CD14-positive monocyte (primary cell): Measurements from ENCODE around the gene RNF181. TPM values are rescaled to one million over a fixed set of nuclear protein-coding genes. Genes with fewer than 3 reads are reported as not detected.

ENCODE experiments used
- DNase-seq, 3 donors: peaks; one replicate each; pipeline ENCODE4 v3.0.0-alpha.2; 2011 to 2022
- H2AFZ ChIP-seq: 2 replicates; pipeline ENCODE4 v1.6.0; 2012; ENCODE audit warnings: mild to moderate bottlenecking, low read depth, low read length, inconsistent platforms; ENCODE audit not compliant: insufficient read depth, poor library complexity, severe bottlenecking
- H3K27ac ChIP-seq, 2 donors: 1 replicate in 1 of 2; 2 replicates in 1 of 2; pipeline ENCODE4 v1.5.1; 2012 to 2013; ENCODE audit warnings: low read length in 2 of 2, control low read depth in 1 of 2, inconsistent platforms in 1 of 2, low read depth in 1 of 2, mild to moderate bottlenecking in 1 of 2
- H3K27me3 ChIP-seq, 2 donors: one replicate each; pipeline versions ENCODE4 v1.6.0 to v1.6.1; 2011 to 2013; ENCODE audit warnings: low read length in 2 of 2; ENCODE audit not compliant: control insufficient read depth in 2 of 2, insufficient read depth in 2 of 2
- H3K36me3 ChIP-seq, 2 donors: replicated peaks in 1 of 2; 1 replicate in 1 of 2; 2 replicates in 1 of 2; pipeline versions ENCODE4 v1.5.1 to v1.6.1; 2012 to 2013; ENCODE audit warnings: low read length in 2 of 2, control low read depth in 1 of 2, inconsistent platforms in 1 of 2, mild to moderate bottlenecking in 1 of 2; ENCODE audit not compliant: insufficient read depth in 2 of 2, control insufficient read depth in 1 of 2
- H3K4me1 ChIP-seq, 2 donors: 1 replicate in 1 of 2; 2 replicates in 1 of 2; pipeline versions ENCODE4 v1.5.1 to v1.6.1; 2012 to 2013; ENCODE audit warnings: low read length in 2 of 2, control low read depth in 1 of 2, inconsistent platforms in 1 of 2, mild to moderate bottlenecking in 1 of 2, moderate library complexity in 1 of 2; ENCODE audit not compliant: insufficient read depth in 2 of 2, control insufficient read depth in 1 of 2
- H3K4me2 ChIP-seq: replicated peaks from 2 replicates; pipeline ENCODE3; 2012; ENCODE audit warnings: low read length, moderate library complexity, mild to moderate bottlenecking; ENCODE audit not compliant: poor library complexity, severe bottlenecking; ENCODE audit errors: extremely low read depth
- H3K4me3 ChIP-seq, 3 experiments: fragments of 200-600 bp in 1 of 3; sonication (generic) in 1 of 3; replicated peaks in 1 of 3; 1 replicate in 2 of 3; 2 replicates in 1 of 3; pipeline ENCODE4 v1.5.1; 2011 to 2013; ENCODE audit warnings: low read length in 3 of 3, mild to moderate bottlenecking in 3 of 3, control low read depth in 2 of 3, low read depth in 2 of 3, inconsistent platforms in 1 of 3, moderate library complexity in 1 of 3
- H3K79me2 ChIP-seq: 2 replicates; pipeline ENCODE4 v1.6.0; 2012; ENCODE audit warnings: mild to moderate bottlenecking, control low read depth, inconsistent platforms, low read length, moderate library complexity; ENCODE audit not compliant: insufficient read depth
- H3K9ac ChIP-seq: 2 replicates; pipeline ENCODE4 v1.6.0; 2017; ENCODE audit warnings: low read length, mild to moderate bottlenecking; ENCODE audit not compliant: insufficient read depth, poor library complexity, severe bottlenecking
- H3K9me3 ChIP-seq, 2 donors: replicated peaks in 1 of 2; 1 replicate in 1 of 2; 2 replicates in 1 of 2; pipeline versions ENCODE4 v1.5.1 to v1.6.1; 2012 to 2013; ENCODE audit warnings: low read length in 2 of 2, control low read depth in 1 of 2; ENCODE audit not compliant: control insufficient read depth in 1 of 2, insufficient read depth in 1 of 2
- H4K20me1 ChIP-seq: 2 replicates; pipeline ENCODE4 v1.6.0; 2012; ENCODE audit warnings: mild to moderate bottlenecking, low read length, control low read depth, moderate library complexity; ENCODE audit not compliant: insufficient read depth
- H3K27ac Mint-ChIP-seq, 7 donors: one replicate each; pipeline ENCODE4 v1.8.0; 2020; ENCODE audit warnings: mild to moderate bottlenecking in 7 of 7, mixed read lengths in 7 of 7, moderate library complexity in 6 of 7, inconsistent platforms in 2 of 7
- H3K27me3 Mint-ChIP-seq, 3 donors: one replicate each; pipeline ENCODE4 v1.8.0; 2021 to 2022; ENCODE audit warnings: low read depth in 3 of 3, mild to moderate bottlenecking in 3 of 3, mixed read lengths in 3 of 3, moderate library complexity in 3 of 3, inconsistent platforms in 1 of 3
- H3K36me3 Mint-ChIP-seq, 2 donors: one replicate each; pipeline ENCODE4 v1.8.0; 2020; ENCODE audit warnings: mixed read lengths in 2 of 2, inconsistent platforms in 1 of 2, mild to moderate bottlenecking in 1 of 2
- H3K4me1 Mint-ChIP-seq: one replicate; pipeline ENCODE4 v1.8.0; 2020; ENCODE audit warnings: mild to moderate bottlenecking, mixed read lengths
- H3K4me3 Mint-ChIP-seq, 2 donors: one replicate each; pipeline ENCODE4 v1.8.0; 2020; ENCODE audit warnings: mild to moderate bottlenecking in 2 of 2, mixed read lengths in 2 of 2, moderate library complexity in 1 of 2
- H3K9me3 Mint-ChIP-seq, 7 donors: one replicate each; pipeline ENCODE4 v1.8.0; 2020 to 2022; ENCODE audit warnings: mixed read lengths in 7 of 7, mild to moderate bottlenecking in 6 of 7, moderate library complexity in 6 of 7, inconsistent platforms in 2 of 7
- CTCF ChIP-seq: fragments of 200-600 bp; IDR thresholded peaks from one replicate; pipeline ENCODE4 v1.8.0; 2022; ENCODE audit warnings: antibody characterized with exemption, mild to moderate bottlenecking
- WGBS: methylation state at CpG from one replicate; pipeline ENCODE4 v1.1.5; 2013; ENCODE audit warnings: missing lambda C conversion rate; ENCODE audit not compliant: insufficient coverage; 5-methylcytosine and 5-hydroxymethylcytosine counted together
- intact Hi-C, 2 donors: fragments of 100-400 bp; cut with micrococcal nuclease; formaldehyde crosslinking; loops; one replicate each; pipeline versions ENCODE4 v1.15.0 to v1.15.1; 2023
- polyA plus RNA-seq, 3 donors: library from polyadenylated mRNA; depleted of rRNA in 1 of 3; unstranded in 2 of 3; stranded (reverse) in 1 of 3; fragments of 300-500 nt in 2 of 3; fragments of >200 nt in 1 of 3; fragmentation: Illumina TruSeq in 2 of 3; gene quantifications; 1 replicate in 2 of 3; 2 replicates in 1 of 3; pipeline ENCODE4 v1.2.3, GENCODE V29; 2012 to 2021

Gene RNF181
- polyA plus RNA-seq, 3 donors, result 254 to 475 (median 382) TPM

- H3K36me3 ChIP-seq, result peaks cover 49 to 84% of the 10 kb centered on the region in 2 donors
- no peaks in the 10 kb centered on the region for H3K79me2 ChIP-seq
- H2AFZ ChIP-seq, result no peak overlapping the region
- peaks cover 0 to 2% (median 0%) of the 10 kb centered on the region in 3 donors for H3K27me3 Mint-ChIP-seq
- peak overlapping the region in 6 of 7 donors; percentile 44 to 88 (median 76) for H3K27ac Mint-ChIP-seq
- H3K36me3 Mint-ChIP-seq, result peaks cover 57 to 83% of the 10 kb centered on the region in 2 donors
- TF ChIP-seq CTCF, result no peak
- 4% methylated on average over 5 of the region's 10 CpGs for WGBS
- H3K27me3 ChIP-seq, result no peaks in the 10 kb centered on the region
- no peaks in the 10 kb centered on the region for H3K9me3 Mint-ChIP-seq
- H4K20me1 ChIP-seq, result peaks cover 17% of the 10 kb centered on the region
- peak overlapping the region in 1 of 2 donors; percentile 61 for H3K27ac ChIP-seq
- H3K9me3 ChIP-seq, result no peaks in the 10 kb centered on the region
- intact Hi-C loops, result loop anchor here in 1 of 2 donors (5.0 kb wide), 1 partner anchor 148 kb away; no protein-coding TSS in a partner anchor
- peak overlapping the region; percentile 19 for H3K9ac ChIP-seq
- peak overlapping the region in 1 of 2 donors; percentile 53 for H3K4me3 Mint-ChIP-seq
- peak overlapping the region in 1 of 3 experiments; percentile 13 for H3K4me3 ChIP-seq
- peaks cover 19 to 27% of the 10 kb centered on the region in 2 donors for H3K4me1 ChIP-seq
- DNase-seq, result peak; percentile 43 to 66 (median 63)
- H3K4me2 ChIP-seq, result peak overlapping the region; percentile 29
- peaks cover 28% of the 10 kb centered on the region for H3K4me1 Mint-ChIP-seq
Measured at GRCh38 chr2:85550486-85550885, 45.1 kb upstream of the RNF181 start.

GRCh38 chr2:85551698-85552678 lies 43.6 kb upstream of the RNF181 start:
- H3K36me3 Mint-ChIP-seq, result peaks cover 62 to 82% of the 10 kb centered on the region in 2 donors
- 58% methylated on average over 3 of the region's 9 CpGs for WGBS
- H3K4me3 Mint-ChIP-seq, result no peak overlapping the region
- H3K4me1 ChIP-seq, result peaks cover 19 to 27% of the 10 kb centered on the region in 2 donors
- peaks cover 10% of the 10 kb centered on the region for H3K79me2 ChIP-seq
- no peaks in the 10 kb centered on the region for H3K9me3 ChIP-seq
- no peak overlapping the region for H2AFZ ChIP-seq
- no peaks in the 10 kb centered on the region for H3K27me3 ChIP-seq
- no peaks in the 10 kb centered on the region for H3K9me3 Mint-ChIP-seq
- TF ChIP-seq CTCF, result peak; percentile 89
- H3K36me3 ChIP-seq, result peaks cover 49 to 82% of the 10 kb centered on the region in 2 donors
- no peak overlapping the region for H3K4me3 ChIP-seq
- intact Hi-C loops, result loop anchor here (1.0 to 5.0 kb wide), 4 partner anchors 131 to 161 kb away; no protein-coding TSS in a partner anchor
- no peak overlapping the region for H3K4me2 ChIP-seq
- peak; percentile 71 to 83 (median 79) for DNase-seq
- peak overlapping the region; percentile 3 to 80 (median 67) for H3K27ac Mint-ChIP-seq
- peaks cover 28% of the 10 kb centered on the region for H3K4me1 Mint-ChIP-seq
- H3K27ac ChIP-seq, result peak overlapping the region in 1 of 2 donors; percentile 61
- H4K20me1 ChIP-seq, result peaks cover 2% of the 10 kb centered on the region
- H3K27me3 Mint-ChIP-seq, result peaks cover 0 to 2% (median 0%) of the 10 kb centered on the region in 3 donors
- no peak overlapping the region for H3K9ac ChIP-seq
